Activated CD4-positive, CD25-positive, alpha-beta regulatory T cell treated with anti-CD3 and anti-CD28 coated beads, Interleukin-2, amount 50 U/mL, for 16 hours (primary cell): ENCODE data around the gene GSG1L2.

Experiments
- DNase-seq: peaks from one replicate; pipeline ENCODE4 v3.0.0-alpha.2; 2020; ENCODE audit warnings: low read depth, low spot score

GSG1L2 gene

GRCh38 chr17:9821921-9822320 is at the start of gene GSG1L2:
GSG1L2 (minus strand) TSS chr17:9822079; CDS start chr17:9822071, 8 bp downstream.
- DNase-seq: no peak

GRCh38 chr17:9868552-9868951 is 46.7 kb upstream of the GSG1L2 start:
- DNase-seq: no peak

- DNase-seq: no peak
Observed at GRCh38 chr17:9865586-9865985, 43.7 kb upstream of the GSG1L2 start.

- DNase-seq: no peak
Observed at GRCh38 chr17:9862949-9863348, 41.1 kb upstream of the GSG1L2 start.

- DNase-seq: no peak
Observed at GRCh38 chr17:9862220-9862619, 40.3 kb upstream of the GSG1L2 start.

- no peak for DNase-seq
Observed at GRCh38 chr17:9860851-9861250, 39.0 kb upstream of the GSG1L2 start.

GRCh38 chr17:9859781-9860180 is 37.9 kb upstream of the GSG1L2 start:
- no peak for DNase-seq

GRCh38 chr17:9855036-9855435 is 33.2 kb upstream of the GSG1L2 start:
- no peak for DNase-seq

GRCh38 chr17:9854255-9854654 is 32.4 kb upstream of the GSG1L2 start:
- no peak for DNase-seq

GRCh38 chr17:9850151-9850550 is 28.3 kb upstream of the GSG1L2 start:
- no peak for DNase-seq

- DNase-seq: no peak
Observed at GRCh38 chr17:9845306-9845705, 23.4 kb upstream of the GSG1L2 start.

GRCh38 chr17:9844153-9844552 is 22.3 kb upstream of the GSG1L2 start:
- no peak for DNase-seq

- DNase-seq: no peak
Observed at GRCh38 chr17:9843152-9844010, 21.5 kb upstream of the GSG1L2 start.

- no peak for DNase-seq
Observed at GRCh38 chr17:9842057-9842758, 20.3 kb upstream of the GSG1L2 start.

GRCh38 chr17:9839433-9839832 is 17.6 kb upstream of the GSG1L2 start:
- no peak for DNase-seq

GRCh38 chr17:9837551-9838471 is 15.9 kb upstream of the GSG1L2 start:
- DNase-seq: no peak

GRCh38 chr17:9833922-9834321 is 12.0 kb upstream of the GSG1L2 start:
- no peak for DNase-seq

GRCh38 chr17:9830711-9831110 is 8.8 kb upstream of the GSG1L2 start:
- no peak for DNase-seq

GRCh38 chr17:9829343-9829742 is 7.5 kb upstream of the GSG1L2 start:
- no peak for DNase-seq

- no peak for DNase-seq
Observed at GRCh38 chr17:9828296-9829295, 6.7 kb upstream of the GSG1L2 start.
